DND-41 (cell line): ENCODE data around the gene CEACAM16.

Experiments
- ATAC-seq: fragments of 200-7000 bp; cut with Tn5 transposase; 3 replicates; pipeline ENCODE4 v1.9.1; 2021; ENCODE audit warnings: low read depth; ENCODE audit not compliant: insufficient read depth
- DNase-seq: peaks from one replicate; pipeline ENCODE4 v3.0.0-alpha.2; 2020
- H2AFZ ChIP-seq: 2 replicates; pipeline ENCODE4 v1.6.0; 2012; ENCODE audit warnings: low read depth, low read length
- H3K27ac ChIP-seq: 2 replicates; pipeline ENCODE4 v1.5.1; 2012; ENCODE audit warnings: low read length, inconsistent platforms
- H3K27me3 ChIP-seq: fragments of 200-600 bp; sonication (generic); 2 replicates; pipeline ENCODE4 v1.6.0; 2012; ENCODE audit warnings: low read length, mild to moderate bottlenecking, inconsistent platforms; ENCODE audit not compliant: insufficient read depth, poor library complexity
- H3K36me3 ChIP-seq: 2 replicates; pipeline ENCODE4 v1.5.1; 2012; ENCODE audit warnings: low read length, inconsistent platforms; ENCODE audit not compliant: insufficient read depth
- H3K4me1 ChIP-seq: 2 replicates; pipeline ENCODE4 v1.5.1; 2012; ENCODE audit warnings: mild to moderate bottlenecking, low read length; ENCODE audit not compliant: insufficient read depth
- H3K4me2 ChIP-seq: 2 replicates; pipeline ENCODE4 v1.6.0; 2012; ENCODE audit warnings: mild to moderate bottlenecking, moderate library complexity, low read length, inconsistent platforms; ENCODE audit not compliant: insufficient read depth
- H3K4me3 ChIP-seq, 2 experiments: fragments of 200-600 bp in 1 of 2; shearing (Covaris generic) in 1 of 2; 2 replicates each; pipeline ENCODE4 v1.5.1; 2012 to 2016; ENCODE audit warnings: inconsistent platforms in 2 of 2, low read length in 2 of 2, mild to moderate bottlenecking in 2 of 2, low read depth in 1 of 2, moderate library complexity in 1 of 2
- H3K79me2 ChIP-seq: 2 replicates; pipeline ENCODE4 v1.6.0; 2012; ENCODE audit warnings: low read length, inconsistent platforms; ENCODE audit not compliant: insufficient read depth
- H3K9ac ChIP-seq: 2 replicates; pipeline ENCODE4 v1.6.0; 2012; ENCODE audit warnings: low read depth, mild to moderate bottlenecking, inconsistent platforms, low read length, moderate library complexity
- H3K9me3 ChIP-seq: 2 replicates; pipeline ENCODE4 v1.5.1; 2012; ENCODE audit warnings: low read length, moderate library complexity, mild to moderate bottlenecking, inconsistent platforms; ENCODE audit not compliant: insufficient read depth, severe bottlenecking
- H4K20me1 ChIP-seq: 2 replicates; pipeline ENCODE4 v1.6.0; 2012; ENCODE audit warnings: low read length; ENCODE audit not compliant: insufficient read depth
- EZH2 ChIP-seq: IDR thresholded peaks from 3 replicates; pipeline ENCODE4 v1.6.1; 2012; ENCODE audit warnings: borderline replicate concordance, low read depth, mild to moderate bottlenecking, moderate library complexity, low read length, inconsistent platforms; ENCODE audit not compliant: severe bottlenecking
- TF ChIP-seq, protein P1 (sequence below): IDR thresholded peaks from 2 replicates; pipeline ENCODE4 v1.5.1; 2012; ENCODE audit warnings: borderline replicate concordance, low read length, moderate library complexity, mild to moderate bottlenecking; ENCODE audit not compliant: poor library complexity, severe bottlenecking; ENCODE audit errors: extremely low read depth

CEACAM16 gene

GRCh38 chr19:44731622-44732021, 32.7 kb downstream of the CEACAM16 start:
- H3K27ac ChIP-seq, result no peak overlapping the region
- no peak overlapping the region for H3K9ac ChIP-seq
- no peak overlapping the region for H3K4me2 ChIP-seq
- H4K20me1 ChIP-seq, result no peaks in the 10 kb centered on the region
- no peaks in the 10 kb centered on the region for H3K27me3 ChIP-seq
- ATAC-seq, result no peak
- no peaks in the 10 kb centered on the region for H3K36me3 ChIP-seq
- no peaks in the 10 kb centered on the region for H3K4me1 ChIP-seq
- H2AFZ ChIP-seq, result no peak overlapping the region
- no peak for TF ChIP-seq EZH2
- TF ChIP-seq, protein P1, sequence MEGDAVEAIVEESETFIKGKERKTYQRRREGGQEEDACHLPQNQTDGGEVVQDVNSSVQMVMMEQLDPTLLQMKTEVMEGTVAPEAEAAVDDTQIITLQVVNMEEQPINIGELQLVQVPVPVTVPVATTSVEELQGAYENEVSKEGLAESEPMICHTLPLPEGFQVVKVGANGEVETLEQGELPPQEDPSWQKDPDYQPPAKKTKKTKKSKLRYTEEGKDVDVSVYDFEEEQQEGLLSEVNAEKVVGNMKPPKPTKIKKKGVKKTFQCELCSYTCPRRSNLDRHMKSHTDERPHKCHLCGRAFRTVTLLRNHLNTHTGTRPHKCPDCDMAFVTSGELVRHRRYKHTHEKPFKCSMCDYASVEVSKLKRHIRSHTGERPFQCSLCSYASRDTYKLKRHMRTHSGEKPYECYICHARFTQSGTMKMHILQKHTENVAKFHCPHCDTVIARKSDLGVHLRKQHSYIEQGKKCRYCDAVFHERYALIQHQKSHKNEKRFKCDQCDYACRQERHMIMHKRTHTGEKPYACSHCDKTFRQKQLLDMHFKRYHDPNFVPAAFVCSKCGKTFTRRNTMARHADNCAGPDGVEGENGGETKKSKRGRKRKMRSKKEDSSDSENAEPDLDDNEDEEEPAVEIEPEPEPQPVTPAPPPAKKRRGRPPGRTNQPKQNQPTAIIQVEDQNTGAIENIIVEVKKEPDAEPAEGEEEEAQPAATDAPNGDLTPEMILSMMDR, result no peak
- H3K9me3 ChIP-seq, result no peaks in the 10 kb centered on the region
- H3K4me3 ChIP-seq, result no peak overlapping the region
- no peak for DNase-seq
- no peaks in the 10 kb centered on the region for H3K79me2 ChIP-seq

GRCh38 chr19:44732235-44733014, 33.5 kb downstream of the CEACAM16 start:
- Histone ChIP-seq H3K27ac (no peak overlapping the region), H2AFZ (no peak overlapping the region), H3K36me3 (no peaks in the 10 kb centered on the region), H3K9me3 (no peaks in the 10 kb centered on the region), H3K4me1 (no peaks in the 10 kb centered on the region), H3K4me3 (no peak overlapping the region), H4K20me1 (no peaks in the 10 kb centered on the region), H3K4me2 (no peak overlapping the region), H3K27me3 (no peaks in the 10 kb centered on the region), H3K79me2 (no peaks in the 10 kb centered on the region), H3K9ac (no peak overlapping the region)
- no peak for ATAC-seq
- TF ChIP-seq, protein P1, result no peak
- no peak for TF ChIP-seq EZH2
- DNase-seq, result no peak

- H3K9ac ChIP-seq, result no peak overlapping the region
- H3K27ac ChIP-seq, result no peak overlapping the region
- H3K4me1 ChIP-seq, result no peaks in the 10 kb centered on the region
- ATAC-seq (no peak), DNase-seq (no peak)
- no peaks in the 10 kb centered on the region for H4K20me1 ChIP-seq
- no peaks in the 10 kb centered on the region for H3K27me3 ChIP-seq
- no peak overlapping the region for H2AFZ ChIP-seq
- TF ChIP-seq, protein P1, result no peak
- no peaks in the 10 kb centered on the region for H3K79me2 ChIP-seq
- H3K4me2 ChIP-seq, result no peak overlapping the region
- H3K9me3 ChIP-seq, result no peaks in the 10 kb centered on the region
- no peak overlapping the region for H3K4me3 ChIP-seq
- H3K36me3 ChIP-seq, result no peaks in the 10 kb centered on the region
Measured at GRCh38 chr19:44734357-44734756, 35.4 kb downstream of the CEACAM16 start.
